HepG2 (cell line): ENCODE data around the gene ABCA2. TPM values are rescaled to one million over a fixed set of nuclear protein-coding genes. Genes with fewer than 3 reads are reported as not detected.

Experiments
- ATAD3A ChIP-seq: sonication (generic); formaldehyde crosslinking; IDR thresholded peaks from 2 replicates; pipeline ENCODE4 v1.4.0; 2020; ENCODE audit warnings: missing genetic modification reagents
- HES4 ChIP-seq: sonication (generic); formaldehyde crosslinking; IDR thresholded peaks from 2 replicates; pipeline ENCODE4 v1.9.0; 2021; ENCODE audit warnings: mild to moderate bottlenecking, missing genetic modification reagents, borderline replicate concordance
- HIVEP1 ChIP-seq: sonication (generic); formaldehyde crosslinking; IDR thresholded peaks from 2 replicates; pipeline ENCODE4 v1.4.0; 2020; ENCODE audit warnings: mild to moderate bottlenecking, missing genetic modification reagents
- KLF12 ChIP-seq: sonication (generic); formaldehyde crosslinking; IDR thresholded peaks from 2 replicates; pipeline ENCODE4 v1.4.0; 2020; ENCODE audit warnings: missing genetic modification reagents, borderline replicate concordance
- NFIC ChIP-seq: IDR thresholded peaks from 2 replicates; pipeline ENCODE4 v1.6.1; 2012; ENCODE audit warnings: mild to moderate bottlenecking, low read length, inconsistent platforms
- NFYC ChIP-seq: IDR thresholded peaks from 2 replicates; pipeline ENCODE4 v1.6.1; 2016; ENCODE audit warnings: missing genetic modification reagents, missing compliant biosample characterization
- SNAPC5 ChIP-seq: sonication (generic); formaldehyde crosslinking; IDR thresholded peaks from 2 replicates; pipeline ENCODE4 v1.8.1; 2023; ENCODE audit warnings: mild to moderate bottlenecking, missing genetic modification reagents, borderline replicate concordance
- TBX2 ChIP-seq: sonication (generic); formaldehyde crosslinking; IDR thresholded peaks from 2 replicates; pipeline ENCODE4 v1.5.0; 2020; ENCODE audit warnings: missing genetic modification reagents, mild to moderate bottlenecking, borderline replicate concordance
- THAP11 ChIP-seq: IDR thresholded peaks from 2 replicates; pipeline ENCODE4 v1.6.1; 2016; ENCODE audit warnings: missing biosample characterization, missing genetic modification reagents
- THAP9 ChIP-seq: sonication (generic); formaldehyde crosslinking; IDR thresholded peaks from 2 replicates; pipeline ENCODE4; 2020; ENCODE audit warnings: missing genetic modification reagents, mild to moderate bottlenecking, borderline replicate concordance
- UBTF ChIP-seq: sonication (generic); formaldehyde crosslinking; IDR thresholded peaks from 2 replicates; pipeline ENCODE4 v1.4.0; 2020; ENCODE audit warnings: mild to moderate bottlenecking, missing genetic modification reagents
- ZFP62 ChIP-seq: sonication (generic); formaldehyde crosslinking; IDR thresholded peaks from 2 replicates; pipeline ENCODE4 v1.4.0; 2020; ENCODE audit warnings: missing genetic modification reagents
- ZFX ChIP-seq: sonication (generic); formaldehyde crosslinking; IDR thresholded peaks from 2 replicates; pipeline ENCODE4 v1.4.0; 2020; ENCODE audit warnings: mild to moderate bottlenecking, low read depth, missing genetic modification reagents, moderate library complexity
- ZFY ChIP-seq: sonication (generic); formaldehyde crosslinking; IDR thresholded peaks from 2 replicates; pipeline ENCODE4 v1.4.0; 2020; ENCODE audit warnings: missing genetic modification reagents
- ZNF446 ChIP-seq: sonication (generic); formaldehyde crosslinking; IDR thresholded peaks from 2 replicates; pipeline ENCODE4 v1.5.0; 2020; ENCODE audit warnings: mild to moderate bottlenecking, missing genetic modification reagents
- ZNF451 ChIP-seq: sonication (generic); formaldehyde crosslinking; IDR thresholded peaks from 2 replicates; pipeline ENCODE4 v1.5.0; 2020; ENCODE audit warnings: mild to moderate bottlenecking, missing genetic modification reagents
- ZNF616 ChIP-seq: sonication (generic); formaldehyde crosslinking; IDR thresholded peaks from 2 replicates; pipeline ENCODE4 v1.5.0; 2020; ENCODE audit warnings: low read depth, mild to moderate bottlenecking, missing genetic modification reagents
- ZNF687 ChIP-seq: sonication (generic); formaldehyde crosslinking; IDR thresholded peaks from 2 replicates; pipeline ENCODE4 v1.5.1; 2020; ENCODE audit warnings: mild to moderate bottlenecking, missing genetic modification reagents, moderate library complexity
- ZNF883 ChIP-seq: sonication (generic); formaldehyde crosslinking; IDR thresholded peaks from 2 replicates; pipeline ENCODE4 v1.5.1; 2020; ENCODE audit warnings: mild to moderate bottlenecking, missing genetic modification reagents; ENCODE audit errors: not compliant biosample characterization
- polyA plus RNA-seq, 8 experiments: library from polyadenylated mRNA; depleted of rRNA in 3 of 8; stranded (reverse) in 7 of 8; unstranded in 1 of 8; fragments of >200 nt; fragmentation: Illumina TruSeq in 4 of 8; extraction: Trizol in 4 of 8; gene quantifications; 2 replicates each; pipeline versions ENCODE4 v1.2.1 to v1.2.3, GENCODE V29; 2011 to 2016; ENCODE audit warnings: low read depth in 4 of 8, missing spikeins in 1 of 8, mixed read lengths in 1 of 8; ENCODE audit not compliant: insufficient read depth in 1 of 8
- total RNA-seq, 5 experiments: library from RNA; depleted of rRNA; stranded (reverse); fragments of >200 nt; fragmentation: Illumina TruSeq; extraction: Trizol; gene quantifications; 2 replicates each; pipeline ENCODE4 v1.2.3, GENCODE V29; 2016; ENCODE audit warnings: low read depth in 1 of 5

ABCA2 gene
- total and polyA plus RNA-seq, 2 of the 13 experiments (the other 11 are each of a cell fraction or from before 2014, with no cell fraction given), result 2.9 to 19.2 TPM

- TF ChIP-seq ZNF616 (no peak), NFYC (CRISPR knock-in tag) (no peak), HIVEP1 (CRISPR knock-in tag) (no peak), ZFP62 (no peak), TBX2 (CRISPR knock-in tag) (no peak), THAP9 (CRISPR knock-in tag) (no peak), ZNF687 (CRISPR knock-in tag) (0 out of 2 replicates have a peak, but pooled peaks have one; percentile 18), THAP11 (CRISPR knock-in tag) (0 out of 2 replicates have a peak, but pooled peaks have one; percentile 6), ZFX (peak; percentile 59), SNAPC5 (CRISPR knock-in tag) (no peak), ZNF446 (CRISPR knock-in tag) (no peak), ATAD3A (CRISPR knock-in tag) (no peak), UBTF (CRISPR knock-in tag) (peak; percentile 46; the same call in 1 of the 2 replicates), ZNF883 (no peak), KLF12 (CRISPR knock-in tag) (no peak), NFIC (no peak), HES4 (CRISPR knock-in tag) (no peak), ZFY (CRISPR knock-in tag) (peak; percentile 57), ZNF451 (CRISPR knock-in tag) (0 out of 2 replicates have a peak, but pooled peaks have one; percentile 46)
These were observed 17.5 kb upstream of the ABCA2 start (continued) for GRCh38 chr9:137045294-137046087.
